ENCODE data around the gene RPP21.

The RPP21 gene

GRCh38 chr6:30378290-30378937, 33.5 kb downstream of the RPP21 start:
- no peak for DNase-seq (ENCODE audit: low read depth, low spot score)

- DNase-seq (ENCODE audit: low read depth, low spot score): no peak
These were observed 35.5 kb downstream of the RPP21 start for GRCh38 chr6:30380464-30380863.

GRCh38 chr6:30386166-30386565, 41.2 kb downstream of the RPP21 start:
- DNase-seq (ENCODE audit: low read depth, low spot score): no peak

- no peak for DNase-seq (ENCODE audit: low read depth, low spot score)
These were observed 46.3 kb downstream of the RPP21 start for GRCh38 chr6:30391240-30391639.

- no peak for DNase-seq (ENCODE audit: low read depth, low spot score)
These were observed 49.2 kb downstream of the RPP21 start for GRCh38 chr6:30394139-30394538.
